ENCODE data around the gene SORBS1. TPM values are rescaled to one million over a fixed set of nuclear protein-coding genes. Genes with fewer than 3 reads are reported as not detected.

The SORBS1 gene
- total and polyA plus RNA-seq, 9 of the 15 experiments (the other 6 are each of a cell fraction or from before 2014, with no cell fraction given) = 2.0 to 13.3 (median 6.5) TPM

DNA sequence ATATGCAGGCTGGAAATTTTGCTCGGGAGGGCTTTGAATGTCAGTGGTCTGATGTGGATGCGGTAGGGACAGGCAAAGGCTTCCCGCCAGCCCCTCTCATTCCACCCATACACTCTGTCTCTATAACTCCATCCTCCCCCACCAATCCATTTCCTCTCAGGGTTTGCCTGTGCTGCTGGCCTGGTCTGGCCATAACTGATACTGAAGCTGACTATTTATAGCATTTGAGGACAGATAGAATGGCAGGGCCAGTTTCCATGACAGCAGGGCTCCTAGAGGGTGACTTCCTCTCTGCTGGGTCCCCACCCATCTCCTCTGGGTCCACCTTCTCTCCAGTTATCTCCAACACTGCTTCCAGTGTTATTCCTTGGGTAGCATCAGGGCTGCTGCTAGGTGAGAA is 263.8 kb downstream of the SORBS1 start (continued):
- no peak for TF ChIP-seq MGA (IDR thresholded peaks at IDR 0.05)
- TF ChIP-seq, protein P1, sequence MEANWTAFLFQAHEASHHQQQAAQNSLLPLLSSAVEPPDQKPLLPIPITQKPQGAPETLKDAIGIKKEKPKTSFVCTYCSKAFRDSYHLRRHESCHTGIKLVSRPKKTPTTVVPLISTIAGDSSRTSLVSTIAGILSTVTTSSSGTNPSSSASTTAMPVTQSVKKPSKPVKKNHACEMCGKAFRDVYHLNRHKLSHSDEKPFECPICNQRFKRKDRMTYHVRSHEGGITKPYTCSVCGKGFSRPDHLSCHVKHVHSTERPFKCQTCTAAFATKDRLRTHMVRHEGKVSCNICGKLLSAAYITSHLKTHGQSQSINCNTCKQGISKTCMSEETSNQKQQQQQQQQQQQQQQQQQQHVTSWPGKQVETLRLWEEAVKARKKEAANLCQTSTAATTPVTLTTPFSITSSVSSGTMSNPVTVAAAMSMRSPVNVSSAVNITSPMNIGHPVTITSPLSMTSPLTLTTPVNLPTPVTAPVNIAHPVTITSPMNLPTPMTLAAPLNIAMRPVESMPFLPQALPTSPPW (CRISPR knock-in tag; IDR thresholded peaks at IDR 0.05) = peak; percentile 25; the same call in 1 of the 2 replicates
- no peak for TF ChIP-seq FOS (IDR thresholded peaks at IDR 0.05; ENCODE audit: extremely low read depth, insufficient read length)
- no peak for TF ChIP-seq PURB (CRISPR knock-in tag; IDR thresholded peaks at IDR 0.05; ENCODE audit: low read depth)
- no peak for TF ChIP-seq SUPT5H (IDR thresholded peaks at IDR 0.05)
- TF ChIP-seq CEBPG (CRISPR knock-in tag; IDR thresholded peaks at IDR 0.05) = no peak
- TF ChIP-seq CEBPG (tag; conservative IDR thresholded peaks at IDR 0.05 in 1 of 2, IDR thresholded peaks at IDR 0.05 in 1 of 2) = no peak
- TF ChIP-seq JUN (IDR thresholded peaks at IDR 0.05; ENCODE audit: borderline replicate concordance, low read depth, low read length) = no peak
- no peak for TF ChIP-seq JUN (CRISPR knock-in tag; IDR thresholded peaks at IDR 0.05; ENCODE audit: borderline replicate concordance)
- TF ChIP-seq, protein P2, sequence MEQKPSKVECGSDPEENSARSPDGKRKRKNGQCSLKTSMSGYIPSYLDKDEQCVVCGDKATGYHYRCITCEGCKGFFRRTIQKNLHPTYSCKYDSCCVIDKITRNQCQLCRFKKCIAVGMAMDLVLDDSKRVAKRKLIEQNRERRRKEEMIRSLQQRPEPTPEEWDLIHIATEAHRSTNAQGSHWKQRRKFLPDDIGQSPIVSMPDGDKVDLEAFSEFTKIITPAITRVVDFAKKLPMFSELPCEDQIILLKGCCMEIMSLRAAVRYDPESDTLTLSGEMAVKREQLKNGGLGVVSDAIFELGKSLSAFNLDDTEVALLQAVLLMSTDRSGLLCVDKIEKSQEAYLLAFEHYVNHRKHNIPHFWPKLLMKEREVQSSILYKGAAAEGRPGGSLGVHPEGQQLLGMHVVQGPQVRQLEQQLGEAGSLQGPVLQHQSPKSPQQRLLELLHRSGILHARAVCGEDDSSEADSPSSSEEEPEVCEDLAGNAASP (IDR thresholded peaks at IDR 0.05) = no peak
- TF ChIP-seq ZBTB8A (IDR thresholded peaks at IDR 0.05; ENCODE audit: partially characterized antibody) = no peak
- no peak for TF ChIP-seq NCOA1 (IDR thresholded peaks at IDR 0.05; ENCODE audit: low read depth)
- TF ChIP-seq ZNF57 (CRISPR knock-in tag; IDR thresholded peaks at IDR 0.05) = no peak
- no peak for TF ChIP-seq ZNF431 (CRISPR knock-in tag; IDR thresholded peaks at IDR 0.05)
